H9 (cell line): ENCODE results near the gene RTN4R. TPM values are rescaled to one million over a fixed set of nuclear protein-coding genes. Genes with fewer than 3 reads are reported as not detected.

Experiments
- DNase-seq: peaks from one replicate; pipeline ENCODE4 v3.0.0-alpha.2; 2017
- H2AFZ ChIP-seq: one replicate; pipeline ENCODE4 v1.6.1; 2013; ENCODE audit warnings: mild to moderate bottlenecking, low read length, control low read depth, moderate library complexity
- H2AK5ac ChIP-seq: 2 replicates; pipeline ENCODE4 v1.6.1; 2013; ENCODE audit warnings: low read length, control low read depth, mixed read lengths; ENCODE audit not compliant: insufficient read length
- H2BK120ac ChIP-seq: one replicate; pipeline ENCODE4 v1.6.1; 2013; ENCODE audit warnings: low read depth, mild to moderate bottlenecking, low read length, control low read depth, inconsistent platforms; ENCODE audit not compliant: poor library complexity, severe bottlenecking
- H2BK12ac ChIP-seq: 2 replicates; pipeline ENCODE4 v1.6.1; 2013; ENCODE audit warnings: low read length, control low read depth, mixed read lengths, low read depth; ENCODE audit not compliant: insufficient read length
- H2BK15ac ChIP-seq: 2 replicates; pipeline ENCODE4 v1.6.1; 2013; ENCODE audit warnings: low read depth, low read length, control low read depth
- H2BK20ac ChIP-seq: one replicate; pipeline ENCODE4 v1.6.1; 2013; ENCODE audit warnings: low read depth, mild to moderate bottlenecking, low read length, control low read depth, inconsistent platforms; ENCODE audit not compliant: poor library complexity, severe bottlenecking
- H2BK5ac ChIP-seq: 2 replicates; pipeline ENCODE4 v1.6.1; 2013; ENCODE audit warnings: low read length, control low read depth, mixed read lengths; ENCODE audit not compliant: insufficient read length
- H3K14ac ChIP-seq: 2 replicates; pipeline ENCODE4 v1.6.1; 2013; ENCODE audit warnings: low read length, control low read depth; ENCODE audit not compliant: insufficient read depth
- H3K18ac ChIP-seq: 2 replicates; pipeline ENCODE4 v1.6.1; 2013; ENCODE audit warnings: low read depth, mild to moderate bottlenecking, mixed read lengths, low read length, control low read depth; ENCODE audit not compliant: insufficient read length
- H3K23ac ChIP-seq: 2 replicates; pipeline ENCODE4 v1.6.1; 2013; ENCODE audit warnings: low read length, control low read depth, mixed read lengths, low read depth; ENCODE audit not compliant: insufficient read length
- H3K23me2 ChIP-seq: 2 replicates; pipeline ENCODE4 v1.6.1; 2013; ENCODE audit warnings: low read depth, mild to moderate bottlenecking, mixed read lengths, low read length, control low read depth; ENCODE audit not compliant: insufficient read length, poor library complexity, severe bottlenecking
- H3K27ac ChIP-seq: 2 replicates; pipeline ENCODE4 v1.5.1; 2013; ENCODE audit warnings: low read length, control low read depth, mixed read lengths, low read depth; ENCODE audit not compliant: insufficient read length
- H3K27me3 ChIP-seq: 2 replicates; pipeline ENCODE4 v1.6.1; 2013; ENCODE audit warnings: low read length, control low read depth, inconsistent platforms; ENCODE audit not compliant: insufficient read depth
- H3K4ac ChIP-seq: 2 replicates; pipeline ENCODE4 v1.6.1; 2013; ENCODE audit warnings: low read depth, mild to moderate bottlenecking, control low read depth, inconsistent platforms, low read length, moderate library complexity
- H3K4me1 ChIP-seq: 2 replicates; pipeline ENCODE4 v1.6.1; 2013; ENCODE audit warnings: low read length, control low read depth, inconsistent platforms; ENCODE audit not compliant: insufficient read depth
- H3K4me2 ChIP-seq: 2 replicates; pipeline ENCODE4 v1.6.1; 2013; ENCODE audit warnings: low read length, control low read depth, mixed read lengths; ENCODE audit not compliant: insufficient read length, insufficient read depth
- H3K56ac ChIP-seq: 2 replicates; pipeline ENCODE4 v1.6.1; 2013; ENCODE audit warnings: low read depth, mild to moderate bottlenecking, mixed read lengths, low read length, control low read depth; ENCODE audit not compliant: insufficient read length
- H3K79me1 ChIP-seq: 2 replicates; pipeline ENCODE4 v1.6.1; 2013; ENCODE audit warnings: low read depth, mild to moderate bottlenecking, moderate library complexity, low read length, control low read depth, inconsistent platforms; ENCODE audit not compliant: insufficient read depth, poor library complexity, severe bottlenecking
- H3K79me2 ChIP-seq: 2 replicates; pipeline ENCODE4 v1.6.1; 2013; ENCODE audit warnings: low read length, control low read depth, inconsistent platforms; ENCODE audit not compliant: insufficient read depth
- H3K9ac ChIP-seq: 2 replicates; pipeline ENCODE4 v1.6.1; 2013; ENCODE audit warnings: low read length, control low read depth, mixed read lengths; ENCODE audit not compliant: insufficient read length; ENCODE audit errors: extremely low read depth
- H3K9me3 ChIP-seq: one replicate; pipeline ENCODE4 v1.6.1; 2013; ENCODE audit warnings: low read depth, low read length, inconsistent platforms; ENCODE audit not compliant: control insufficient read depth
- H3T11ph ChIP-seq: one replicate; pipeline ENCODE4 v1.6.1; 2013; ENCODE audit warnings: mild to moderate bottlenecking, low read length, control low read depth, inconsistent platforms
- H4K20me1 ChIP-seq: one replicate; pipeline ENCODE4 v1.6.1; 2013; ENCODE audit not compliant: control insufficient read depth, insufficient read length, insufficient read depth
- H4K5ac ChIP-seq: 2 replicates; pipeline ENCODE4 v1.6.1; 2013; ENCODE audit warnings: low read depth, mild to moderate bottlenecking, mixed read lengths, low read length, control low read depth; ENCODE audit not compliant: insufficient read length
- H4K8ac ChIP-seq: replicated peaks from 2 replicates; pipeline ENCODE4 v1.6.1; 2013; ENCODE audit warnings: low read length, control low read depth, mixed read lengths, low read depth; ENCODE audit not compliant: insufficient read length
- H4K91ac ChIP-seq: 2 replicates; pipeline ENCODE4 v1.6.1; 2013; ENCODE audit warnings: low read depth, mild to moderate bottlenecking, moderate library complexity, mixed read lengths, low read length, control low read depth; ENCODE audit not compliant: insufficient read length
- H3K27ac Mint-ChIP-seq, 3 experiments: 2 replicates in 2 of 3; 3 replicates in 1 of 3; pipeline ENCODE4 v1.8.0; 2020 to 2021; ENCODE audit warnings: mixed read lengths in 3 of 3, mild to moderate bottlenecking in 1 of 3, moderate library complexity in 1 of 3
- H3K27me3 Mint-ChIP-seq: 2 replicates; pipeline ENCODE4 v1.8.0; 2021; ENCODE audit warnings: low read depth, mild to moderate bottlenecking, moderate library complexity, mixed read lengths
- H3K36me3 Mint-ChIP-seq, 3 experiments: 2 replicates in 2 of 3; 3 replicates in 1 of 3; pipeline ENCODE4 v1.8.0; 2020 to 2021; ENCODE audit warnings: low read depth in 3 of 3, mixed read lengths in 3 of 3; ENCODE audit not compliant: insufficient read depth in 1 of 3
- H3K4me1 Mint-ChIP-seq, 2 experiments: 2 replicates each; pipeline ENCODE4 v1.8.0; 2020; ENCODE audit warnings: mixed read lengths in 2 of 2
- H3K4me3 Mint-ChIP-seq, 2 experiments: 2 replicates in 1 of 2; 3 replicates in 1 of 2; pipeline ENCODE4 v1.8.0; 2020 to 2021; ENCODE audit warnings: mild to moderate bottlenecking in 2 of 2, mixed read lengths in 2 of 2, moderate library complexity in 1 of 2
- H3K9me3 Mint-ChIP-seq, 2 experiments: 2 replicates in 1 of 2; 3 replicates in 1 of 2; pipeline ENCODE4 v1.8.0; 2020; ENCODE audit warnings: mild to moderate bottlenecking in 2 of 2, mixed read lengths in 2 of 2, moderate library complexity in 1 of 2
- WGBS: extraction: QIAGEN DNeasy Blood & Tissue Kit; methylation state at CpG from one replicate; pipeline ENCODE4 v1.1.7; 2013; ENCODE audit warnings: missing lambda C conversion rate, low lambda C conversion rate, mixed read lengths; ENCODE audit not compliant: insufficient read length; ENCODE audit errors: extremely low coverage; 5-methylcytosine and 5-hydroxymethylcytosine counted together
- total RNA-seq: library from RNA; stranded (reverse); gene quantifications from 2 replicates; pipeline ENCODE4 v1.2.1, GENCODE V29; 2021
- TF ChIP-seq, protein P1 (sequence below): fragments of 200-600 bp; sonication (generic); conservative IDR thresholded peaks from 3 replicates; pipeline ENCODE4 v1.8.0; 2021; ENCODE audit warnings: antibody characterized with exemption, mild to moderate bottlenecking

The RTN4R gene
- total RNA-seq, 1 experiment from 2014 or later: 19.0 TPM

DNA sequence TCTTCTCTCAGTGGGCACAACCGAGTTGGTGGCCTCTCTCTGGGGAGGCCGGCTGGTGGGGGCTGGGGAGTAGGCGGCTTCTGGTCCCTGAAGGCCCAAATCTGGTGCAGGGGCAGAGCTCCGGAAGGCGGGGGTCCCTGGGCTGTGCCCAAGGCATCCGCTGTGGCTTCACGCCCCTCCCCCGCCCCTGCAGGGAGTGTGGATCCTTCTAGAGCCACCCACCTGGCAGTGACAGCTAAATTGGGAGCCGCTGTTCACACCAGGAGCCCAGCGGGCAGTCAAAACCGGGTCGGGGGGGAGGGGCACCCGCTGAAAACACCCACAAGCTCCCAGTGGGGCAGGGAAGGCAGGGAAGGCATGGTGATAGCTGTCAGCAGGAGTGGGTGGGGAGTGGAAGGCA is 4.6 kb upstream of the RTN4R start:
- H3K27ac ChIP-seq: no peak overlapping the region
- no peak overlapping the region for H2BK120ac ChIP-seq
- no peak overlapping the region for H3K23ac ChIP-seq
- Mint-ChIP-seq H3K27me3 (peaks cover 2% of the 10 kb centered on the region), H3K36me3 (no peaks in the 10 kb centered on the region), H3K27ac (no peak overlapping the region), H3K4me3 (no peak overlapping the region), H3K4me1 (peaks cover 10 to 25% of the 10 kb centered on the region in 2 experiments), H3K9me3 (no peaks in the 10 kb centered on the region)
- H2BK5ac ChIP-seq: no peak overlapping the region
- no peaks in the 10 kb centered on the region for H3K4me1 ChIP-seq
- no peak overlapping the region for H3K18ac ChIP-seq
- H4K91ac ChIP-seq: no peak overlapping the region
- H4K8ac ChIP-seq: no peak overlapping the region
- peaks cover 6% of the 10 kb centered on the region for H3K23me2 ChIP-seq
- no peak for DNase-seq
- no peak overlapping the region for H4K5ac ChIP-seq
- no peak overlapping the region for H2BK15ac ChIP-seq
- no peak overlapping the region for H3K9ac ChIP-seq
- H3T11ph ChIP-seq: no peak overlapping the region
- no CpG with 5 or more reads among the region's 13 CpGs for WGBS
- no peak overlapping the region for H2BK20ac ChIP-seq
- no peaks in the 10 kb centered on the region for H4K20me1 ChIP-seq
- no peak overlapping the region for H2BK12ac ChIP-seq
- H3K4me2 ChIP-seq: no peak overlapping the region
- H3K56ac ChIP-seq: no peak overlapping the region
- no peaks in the 10 kb centered on the region for H3K79me1 ChIP-seq
- H3K9me3 ChIP-seq: no peaks in the 10 kb centered on the region
- TF ChIP-seq, protein P1, sequence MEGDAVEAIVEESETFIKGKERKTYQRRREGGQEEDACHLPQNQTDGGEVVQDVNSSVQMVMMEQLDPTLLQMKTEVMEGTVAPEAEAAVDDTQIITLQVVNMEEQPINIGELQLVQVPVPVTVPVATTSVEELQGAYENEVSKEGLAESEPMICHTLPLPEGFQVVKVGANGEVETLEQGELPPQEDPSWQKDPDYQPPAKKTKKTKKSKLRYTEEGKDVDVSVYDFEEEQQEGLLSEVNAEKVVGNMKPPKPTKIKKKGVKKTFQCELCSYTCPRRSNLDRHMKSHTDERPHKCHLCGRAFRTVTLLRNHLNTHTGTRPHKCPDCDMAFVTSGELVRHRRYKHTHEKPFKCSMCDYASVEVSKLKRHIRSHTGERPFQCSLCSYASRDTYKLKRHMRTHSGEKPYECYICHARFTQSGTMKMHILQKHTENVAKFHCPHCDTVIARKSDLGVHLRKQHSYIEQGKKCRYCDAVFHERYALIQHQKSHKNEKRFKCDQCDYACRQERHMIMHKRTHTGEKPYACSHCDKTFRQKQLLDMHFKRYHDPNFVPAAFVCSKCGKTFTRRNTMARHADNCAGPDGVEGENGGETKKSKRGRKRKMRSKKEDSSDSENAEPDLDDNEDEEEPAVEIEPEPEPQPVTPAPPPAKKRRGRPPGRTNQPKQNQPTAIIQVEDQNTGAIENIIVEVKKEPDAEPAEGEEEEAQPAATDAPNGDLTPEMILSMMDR: no peak
- no peak overlapping the region; the same call in 1 of the 2 replicates for H3K14ac ChIP-seq
- no peak overlapping the region for H2AK5ac ChIP-seq
- H3K4ac ChIP-seq: no peak overlapping the region
- no peak overlapping the region for H2AFZ ChIP-seq
- H3K27me3 ChIP-seq: no peaks in the 10 kb centered on the region
- no peaks in the 10 kb centered on the region for H3K79me2 ChIP-seq
